ENCODE measurements around the gene CYTH1. TPM values are rescaled to one million over a fixed set of nuclear protein-coding genes. Genes with fewer than 3 reads are reported as not detected.

CYTH1 gene
- total and polyA plus RNA-seq, 10 of the 15 experiments (the other 5 are each of a cell fraction or from before 2014, with no cell fraction given), result 6.6 to 188 (median 145) TPM

- Histone ChIP-seq H3K27ac (ENCODE audit: control insufficient read depth, insufficient read depth) (no peak overlapping the region), H3K4me3 (no peak overlapping the region), H3K4me1 (ENCODE audit: control insufficient read depth, insufficient read depth, low read length) (no peaks in the 10 kb centered on the region), H3K36me3 (ENCODE audit: control insufficient read depth in 2 of 2, insufficient read depth in 2 of 2, low read length in 1 of 2) (no peaks in the 10 kb centered on the region), H3K27me3 (replicated peaks in 1 of 2; ENCODE audit: control insufficient read depth in 2 of 2, insufficient read depth in 2 of 2, low read length in 1 of 2) (no peaks in the 10 kb centered on the region), H4K20me1 (ENCODE audit: control insufficient read depth, insufficient read depth) (no peaks in the 10 kb centered on the region), H3K4me2 (ENCODE audit: control insufficient read depth, insufficient read depth) (no peak overlapping the region), H3K79me2 (ENCODE audit: control insufficient read depth, insufficient read depth, low read length) (no peaks in the 10 kb centered on the region), H3K9ac (ENCODE audit: control insufficient read depth, insufficient read depth, low read length) (no peak overlapping the region), H2AFZ (ENCODE audit: control insufficient read depth, low read depth, low read length) (no peak overlapping the region), H3K9me3 (replicated peaks; ENCODE audit: control insufficient read depth, insufficient read depth, low read length) (no peaks in the 10 kb centered on the region; the same call in 2 of the 3 replicates)
- ChIA-PET SMC1A (ENCODE audit: uncharacterized antibody, unreplicated experiment) (no interaction called here), POLR2A (no interaction called here), RAD21 (ENCODE audit: unreplicated experiment) (no interaction called here), CTCF (interaction anchor here (0.7 kb wide), 1 partner anchor 986 kb away, joined by 3 read pairs; no protein-coding TSS in a partner anchor)
- DNase-seq (ENCODE audit: low read depth, low spot score) (no peak), FAIRE-seq (no peak), ATAC-seq (no peak)
- no TSS peak for BruUV-seq (replicated peaks)
- in situ Hi-C loops (cut with MboI) (no loop called here), intact Hi-C loops (cut with micrococcal nuclease; ENCODE audit: unreplicated experiment) (no loop called here)
- 3% methylated on average over 2 of the region's 2 CpGs for WGBS (ENCODE audit: insufficient coverage, insufficient replicate concordance, low lambda C conversion rate, missing lambda C conversion rate)
- TF ChIP-seq BCL3 (IDR thresholded peaks at IDR 0.05; ENCODE audit: borderline replicate concordance, insufficient read depth, low read depth, low read length, poor library complexity, severe bottlenecking) (peak; percentile 73), HDGF (IDR thresholded peaks at IDR 0.05) (no peak), SIN3A (IDR thresholded peaks at IDR 0.05; ENCODE audit: low read depth, low read length) (no peak)
Measured at GRCh38 chr17:78654325-78654724, 127.7 kb downstream of the CYTH1 start.

GRCh38 chr17:78653382-78653781 lies 128.7 kb downstream of the CYTH1 start:
- in situ Hi-C loops (cut with MboI), result no loop called here
- SMC1A ChIA-PET (ENCODE audit: uncharacterized antibody, unreplicated experiment), result interaction anchor here (1.1 to 1.3 kb wide), 3 partner anchors 10 to 81 kb away, joined by 3 to 4 read pairs (median 3); no protein-coding TSS in a partner anchor
- POLR2A ChIA-PET, result no interaction called here
- CTCF ChIA-PET, result no interaction called here
- Histone ChIP-seq H3K9ac (ENCODE audit: control insufficient read depth, insufficient read depth, low read length) (no peak overlapping the region), H3K4me3 (no peak overlapping the region), H3K4me2 (ENCODE audit: control insufficient read depth, insufficient read depth) (no peak overlapping the region), H4K20me1 (ENCODE audit: control insufficient read depth, insufficient read depth) (no peaks in the 10 kb centered on the region), H3K9me3 (replicated peaks; ENCODE audit: control insufficient read depth, insufficient read depth, low read length) (peaks cover 2% of the 10 kb centered on the region), H3K79me2 (ENCODE audit: control insufficient read depth, insufficient read depth, low read length) (no peaks in the 10 kb centered on the region), H2AFZ (ENCODE audit: control insufficient read depth, low read depth, low read length) (no peak overlapping the region), H3K27me3 (replicated peaks in 1 of 2; ENCODE audit: control insufficient read depth in 2 of 2, insufficient read depth in 2 of 2, low read length in 1 of 2) (no peaks in the 10 kb centered on the region), H3K27ac (ENCODE audit: control insufficient read depth, insufficient read depth) (no peak overlapping the region), H3K36me3 (ENCODE audit: control insufficient read depth in 2 of 2, insufficient read depth in 2 of 2, low read length in 1 of 2) (no peaks in the 10 kb centered on the region), H3K4me1 (ENCODE audit: control insufficient read depth, insufficient read depth, low read length) (no peaks in the 10 kb centered on the region)
- intact Hi-C loops (cut with micrococcal nuclease; ENCODE audit: unreplicated experiment), result no loop called here
- FAIRE-seq (no peak), ATAC-seq (no peak), DNase-seq (ENCODE audit: low read depth, low spot score) (no peak)
- RAD21 ChIA-PET (ENCODE audit: unreplicated experiment), result no interaction called here
- 65% methylated on average over 5 of the region's 5 CpGs for WGBS (ENCODE audit: insufficient coverage, insufficient replicate concordance, low lambda C conversion rate, missing lambda C conversion rate)
- no TSS peak for BruUV-seq (replicated peaks)
- TF ChIP-seq MEF2B (IDR thresholded peaks at IDR 0.05; ENCODE audit: partially characterized antibody, poor library complexity, severe bottlenecking) (no peak), JUND (IDR thresholded peaks at IDR 0.05; ENCODE audit: low read depth, low read length) (no peak), EZH2 (IDR thresholded peaks at IDR 0.05; ENCODE audit: borderline replicate concordance, control insufficient read depth, low read depth, low read length) (no peak), POU2F2 (IDR thresholded peaks at IDR 0.05; ENCODE audit: borderline replicate concordance, low read depth, low read length) (no peak), ZBED1 (IDR thresholded peaks at IDR 0.05; ENCODE audit: borderline replicate concordance) (no peak), PAX5 (IDR thresholded peaks at IDR 0.05; ENCODE audit: borderline replicate concordance, low read depth, low read length) (no peak), ZNF384 (IDR thresholded peaks at IDR 0.05; ENCODE audit: borderline replicate concordance, low read depth, low read length) (no peak), TAF1 (IDR thresholded peaks at IDR 0.05; ENCODE audit: borderline replicate concordance, low read depth, low read length) (no peak)
- TF ChIP-seq, protein P1, sequence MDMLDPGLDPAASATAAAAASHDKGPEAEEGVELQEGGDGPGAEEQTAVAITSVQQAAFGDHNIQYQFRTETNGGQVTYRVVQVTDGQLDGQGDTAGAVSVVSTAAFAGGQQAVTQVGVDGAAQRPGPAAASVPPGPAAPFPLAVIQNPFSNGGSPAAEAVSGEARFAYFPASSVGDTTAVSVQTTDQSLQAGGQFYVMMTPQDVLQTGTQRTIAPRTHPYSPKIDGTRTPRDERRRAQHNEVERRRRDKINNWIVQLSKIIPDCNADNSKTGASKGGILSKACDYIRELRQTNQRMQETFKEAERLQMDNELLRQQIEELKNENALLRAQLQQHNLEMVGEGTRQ (IDR thresholded peaks at IDR 0.05; ENCODE audit: borderline replicate concordance, low read depth, low read length), result no peak
- TF ChIP-seq, protein P2, sequence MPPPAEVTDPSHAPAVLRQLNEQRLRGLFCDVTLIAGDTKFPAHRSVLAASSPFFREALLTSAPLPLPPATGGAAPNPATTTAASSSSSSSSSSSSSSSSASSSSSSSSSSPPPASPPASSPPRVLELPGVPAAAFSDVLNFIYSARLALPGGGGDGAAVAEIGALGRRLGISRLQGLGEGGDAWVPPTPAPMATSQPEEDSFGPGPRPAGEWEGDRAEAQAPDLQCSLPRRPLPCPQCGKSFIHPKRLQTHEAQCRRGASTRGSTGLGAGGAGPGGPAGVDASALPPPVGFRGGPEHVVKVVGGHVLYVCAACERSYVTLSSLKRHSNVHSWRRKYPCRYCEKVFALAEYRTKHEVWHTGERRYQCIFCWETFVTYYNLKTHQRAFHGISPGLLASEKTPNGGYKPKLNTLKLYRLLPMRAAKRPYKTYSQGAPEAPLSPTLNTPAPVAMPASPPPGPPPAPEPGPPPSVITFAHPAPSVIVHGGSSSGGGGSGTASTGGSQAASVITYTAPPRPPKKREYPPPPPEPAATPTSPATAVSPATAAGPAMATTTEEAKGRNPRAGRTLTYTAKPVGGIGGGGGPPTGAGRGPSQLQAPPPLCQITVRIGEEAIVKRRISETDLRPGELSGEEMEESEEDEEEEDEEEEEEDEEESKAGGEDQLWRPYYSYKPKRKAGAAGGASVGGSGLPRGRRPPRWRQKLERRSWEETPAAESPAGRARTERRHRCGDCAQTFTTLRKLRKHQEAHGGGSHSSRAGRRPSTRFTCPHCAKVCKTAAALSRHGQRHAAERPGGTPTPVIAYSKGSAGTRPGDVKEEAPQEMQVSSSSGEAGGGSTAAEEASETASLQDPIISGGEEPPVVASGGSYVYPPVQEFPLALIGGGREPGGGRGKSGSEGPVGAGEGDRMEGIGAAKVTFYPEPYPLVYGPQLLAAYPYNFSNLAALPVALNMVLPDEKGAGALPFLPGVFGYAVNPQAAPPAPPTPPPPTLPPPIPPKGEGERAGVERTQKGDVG (CRISPR knock-in tag; IDR thresholded peaks at IDR 0.05), result no peak

Data from GM12878 (cell line).